Hepatocyte (in vitro differentiated cells): ENCODE data around the gene NPHP4. TPM values are rescaled to one million over a fixed set of nuclear protein-coding genes. Genes with fewer than 3 reads are reported as not detected.

Experiments used
- DNase-seq: peaks from one replicate; pipeline ENCODE4 v3.0.0-alpha.2; 2016; ENCODE audit warnings: low spot score
- H2AFZ ChIP-seq: fragments of 200-600 bp; sonication (generic); 2 replicates; pipeline ENCODE4 v1.6.0; 2016; ENCODE audit warnings: antibody characterized with exemption, mild to moderate bottlenecking
- H3K27ac ChIP-seq: fragments of 200-600 bp; sonication (generic); 2 replicates; pipeline ENCODE4 v1.5.1; 2016; ENCODE audit warnings: mild to moderate bottlenecking
- H3K27me3 ChIP-seq: fragments of 200-600 bp; sonication (generic); 2 replicates; pipeline ENCODE4 v1.6.1; 2016
- H3K36me3 ChIP-seq: fragments of 200-600 bp; sonication (generic); replicated peaks from 2 replicates; pipeline ENCODE4 v1.5.1; 2016; ENCODE audit warnings: low read depth; ENCODE audit not compliant: insufficient read depth
- H3K4me1 ChIP-seq: fragments of 200-600 bp; sonication (generic); 2 replicates; pipeline ENCODE4 v1.5.1; 2016; ENCODE audit warnings: mild to moderate bottlenecking, moderate library complexity; ENCODE audit not compliant: insufficient read depth
- H3K4me2 ChIP-seq: fragments of 200-600 bp; sonication (generic); 2 replicates; pipeline ENCODE4 v1.6.0; 2016
- H3K4me3 ChIP-seq: fragments of 200-600 bp; sonication (generic); 2 replicates; pipeline ENCODE4 v1.5.1; 2016; ENCODE audit warnings: mild to moderate bottlenecking
- H3K79me2 ChIP-seq: fragments of 200-600 bp; sonication (generic); 2 replicates; pipeline ENCODE4 v1.6.0; 2017; ENCODE audit warnings: mild to moderate bottlenecking
- H3K9me2 ChIP-seq: fragments of 200-600 bp; sonication (generic); replicated peaks from 2 replicates; pipeline ENCODE4 v1.6.0; 2017; ENCODE audit warnings: mild to moderate bottlenecking; ENCODE audit not compliant: insufficient read depth
- H3K9me3 ChIP-seq: fragments of 200-600 bp; sonication (generic); 2 replicates; pipeline ENCODE4 v1.5.1; 2016; ENCODE audit warnings: low read depth, mild to moderate bottlenecking
- H4K20me1 ChIP-seq: fragments of 200-600 bp; sonication (generic); 2 replicates; pipeline ENCODE4 v1.6.0; 2016; ENCODE audit warnings: mild to moderate bottlenecking; ENCODE audit not compliant: insufficient read depth, poor library complexity, severe bottlenecking
- EZH2 ChIP-seq: fragments of 200-600 bp; sonication (generic); IDR thresholded peaks from 2 replicates; pipeline ENCODE4 v1.6.1; 2016; ENCODE audit warnings: antibody characterized with exemption, mild to moderate bottlenecking, borderline replicate concordance
- EZH2phosphoT487 ChIP-seq: fragments of 200-600 bp; sonication (generic); IDR thresholded peaks from one replicate; pipeline ENCODE4 v1.6.1; 2018; ENCODE audit warnings: antibody characterized with exemption, mild to moderate bottlenecking, low read depth, moderate library complexity; ENCODE audit not compliant: unreplicated experiment, severe bottlenecking
- WGBS: methylation state at CpG from one replicate; pipeline ENCODE4 v1.1.6; 2016; ENCODE audit warnings: low lambda C conversion rate; ENCODE audit errors: missing lambda C conversion rate; 5-methylcytosine and 5-hydroxymethylcytosine counted together
- polyA plus RNA-seq: library from polyadenylated mRNA; unstranded; fragments of >200 nt; fragmentation: Nextera tagmentation; extraction: Ambion mirVana; gene quantifications from 2 replicates; pipeline ENCODE4 v1.2.1, GENCODE V29; 2016
- total RNA-seq: library from RNA; depleted of rRNA; stranded (reverse); fragments of >200 nt; gene quantifications from 2 replicates; pipeline ENCODE4 v1.2.3, GENCODE V29; 2014
- TF ChIP-seq, protein P1 (sequence below): fragments of 200-600 bp; sonication (generic); IDR thresholded peaks from 2 replicates; pipeline ENCODE4 v1.5.1; 2016; ENCODE audit warnings: antibody characterized with exemption, mild to moderate bottlenecking; ENCODE audit not compliant: poor library complexity

NPHP4 gene
- total and polyA plus RNA-seq, 2 experiments from 2014 or later, result 5.6 to 6.0 TPM

DNA sequence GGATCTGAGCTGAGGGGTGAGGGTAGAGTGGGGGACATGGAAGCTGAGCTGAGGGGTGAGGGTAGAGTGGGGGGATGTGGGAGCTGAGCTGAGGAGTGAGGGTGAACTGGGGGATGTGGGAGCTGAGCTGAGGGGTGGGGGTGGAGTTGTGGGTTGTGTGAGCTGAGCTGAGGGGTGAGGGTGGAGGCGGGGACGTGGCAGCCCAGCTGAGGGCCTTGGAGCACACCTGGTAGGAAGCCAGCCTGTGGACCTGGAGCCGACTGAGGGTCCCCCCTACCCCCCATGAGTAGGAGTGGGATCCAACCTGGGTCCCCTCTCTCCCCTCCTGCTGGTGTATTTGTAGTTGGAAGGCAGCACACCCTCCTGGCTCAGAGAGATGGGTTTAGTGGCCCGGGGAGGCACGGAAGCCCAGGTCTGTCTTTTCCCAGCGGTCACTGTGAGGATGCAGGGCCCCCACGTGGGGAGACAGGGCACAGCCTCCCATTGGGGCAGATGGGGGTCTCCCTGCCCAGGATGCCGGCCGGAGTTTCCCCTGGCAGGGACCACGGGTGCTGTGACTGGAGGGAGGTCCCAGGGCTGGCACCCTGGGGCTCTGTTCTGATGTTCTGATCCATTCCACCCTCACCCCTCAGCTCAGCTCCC lies 13.2 kb upstream of the NPHP4 start:
- Histone ChIP-seq H3K27me3 (no peaks in the 10 kb centered on the region), H3K36me3 (no peaks in the 10 kb centered on the region), H3K9me2 (no peaks in the 10 kb centered on the region), H3K4me1 (no peaks in the 10 kb centered on the region), H3K4me3 (no peak overlapping the region), H3K4me2 (no peak overlapping the region), H2AFZ (no peak overlapping the region), H4K20me1 (no peaks in the 10 kb centered on the region), H3K27ac (no peak overlapping the region), H3K79me2 (no peaks in the 10 kb centered on the region), H3K9me3 (no peaks in the 10 kb centered on the region)
- 82% methylated on average over 4 of the region's 10 CpGs for WGBS
- DNase-seq, result no peak
- TF ChIP-seq EZH2phosphoT487 (no peak), EZH2 (no peak)
- TF ChIP-seq, protein P1, sequence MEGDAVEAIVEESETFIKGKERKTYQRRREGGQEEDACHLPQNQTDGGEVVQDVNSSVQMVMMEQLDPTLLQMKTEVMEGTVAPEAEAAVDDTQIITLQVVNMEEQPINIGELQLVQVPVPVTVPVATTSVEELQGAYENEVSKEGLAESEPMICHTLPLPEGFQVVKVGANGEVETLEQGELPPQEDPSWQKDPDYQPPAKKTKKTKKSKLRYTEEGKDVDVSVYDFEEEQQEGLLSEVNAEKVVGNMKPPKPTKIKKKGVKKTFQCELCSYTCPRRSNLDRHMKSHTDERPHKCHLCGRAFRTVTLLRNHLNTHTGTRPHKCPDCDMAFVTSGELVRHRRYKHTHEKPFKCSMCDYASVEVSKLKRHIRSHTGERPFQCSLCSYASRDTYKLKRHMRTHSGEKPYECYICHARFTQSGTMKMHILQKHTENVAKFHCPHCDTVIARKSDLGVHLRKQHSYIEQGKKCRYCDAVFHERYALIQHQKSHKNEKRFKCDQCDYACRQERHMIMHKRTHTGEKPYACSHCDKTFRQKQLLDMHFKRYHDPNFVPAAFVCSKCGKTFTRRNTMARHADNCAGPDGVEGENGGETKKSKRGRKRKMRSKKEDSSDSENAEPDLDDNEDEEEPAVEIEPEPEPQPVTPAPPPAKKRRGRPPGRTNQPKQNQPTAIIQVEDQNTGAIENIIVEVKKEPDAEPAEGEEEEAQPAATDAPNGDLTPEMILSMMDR, result no peak

DNA sequence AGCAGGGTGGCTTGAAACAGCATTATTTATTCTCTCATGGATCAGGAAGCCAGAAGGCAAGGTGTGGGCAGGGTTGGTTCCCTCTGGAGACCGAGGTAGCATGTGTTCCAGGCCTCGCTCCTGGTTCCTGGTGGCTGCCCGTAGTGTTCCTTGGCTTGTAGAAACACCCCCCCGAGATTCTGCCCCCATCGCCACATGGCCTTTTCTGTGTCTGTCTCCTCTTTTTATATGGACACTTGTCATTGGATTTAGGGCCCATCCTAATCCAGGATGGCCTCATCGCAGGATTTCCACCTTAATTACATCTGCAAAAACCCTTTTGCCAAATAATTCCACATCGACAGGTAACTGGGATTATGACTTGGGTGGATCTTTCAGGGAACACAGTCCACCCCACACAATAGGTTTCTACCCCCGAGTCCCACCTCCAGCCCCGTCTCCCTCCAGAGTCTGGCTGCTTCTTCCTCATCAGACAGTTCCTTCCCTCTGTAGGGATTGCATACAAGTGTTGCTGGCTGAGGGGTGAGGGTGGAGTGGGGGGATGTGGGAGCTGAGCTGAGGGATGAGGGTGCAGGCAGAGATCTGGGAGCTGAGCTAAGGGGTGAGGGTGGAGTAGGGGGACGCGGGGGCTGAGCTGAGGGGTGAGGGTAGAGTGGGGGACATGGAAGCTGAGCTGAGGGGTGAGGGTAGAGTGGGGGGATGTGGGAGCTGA lies 12.3 kb upstream of the NPHP4 start:
- Histone ChIP-seq H3K9me2 (no peaks in the 10 kb centered on the region), H3K27ac (no peak overlapping the region), H3K9me3 (no peaks in the 10 kb centered on the region), H4K20me1 (no peaks in the 10 kb centered on the region), H3K4me1 (no peaks in the 10 kb centered on the region), H3K36me3 (no peaks in the 10 kb centered on the region), H3K79me2 (no peaks in the 10 kb centered on the region), H2AFZ (no peak overlapping the region), H3K4me2 (no peak overlapping the region), H3K27me3 (no peaks in the 10 kb centered on the region), H3K4me3 (no peak overlapping the region)
- no peak for TF ChIP-seq EZH2phosphoT487
- no peak for TF ChIP-seq EZH2
- TF ChIP-seq, protein P1, result no peak
- WGBS, result 89% methylated on average over 7 of the region's 11 CpGs
- DNase-seq, result no peak

DNA sequence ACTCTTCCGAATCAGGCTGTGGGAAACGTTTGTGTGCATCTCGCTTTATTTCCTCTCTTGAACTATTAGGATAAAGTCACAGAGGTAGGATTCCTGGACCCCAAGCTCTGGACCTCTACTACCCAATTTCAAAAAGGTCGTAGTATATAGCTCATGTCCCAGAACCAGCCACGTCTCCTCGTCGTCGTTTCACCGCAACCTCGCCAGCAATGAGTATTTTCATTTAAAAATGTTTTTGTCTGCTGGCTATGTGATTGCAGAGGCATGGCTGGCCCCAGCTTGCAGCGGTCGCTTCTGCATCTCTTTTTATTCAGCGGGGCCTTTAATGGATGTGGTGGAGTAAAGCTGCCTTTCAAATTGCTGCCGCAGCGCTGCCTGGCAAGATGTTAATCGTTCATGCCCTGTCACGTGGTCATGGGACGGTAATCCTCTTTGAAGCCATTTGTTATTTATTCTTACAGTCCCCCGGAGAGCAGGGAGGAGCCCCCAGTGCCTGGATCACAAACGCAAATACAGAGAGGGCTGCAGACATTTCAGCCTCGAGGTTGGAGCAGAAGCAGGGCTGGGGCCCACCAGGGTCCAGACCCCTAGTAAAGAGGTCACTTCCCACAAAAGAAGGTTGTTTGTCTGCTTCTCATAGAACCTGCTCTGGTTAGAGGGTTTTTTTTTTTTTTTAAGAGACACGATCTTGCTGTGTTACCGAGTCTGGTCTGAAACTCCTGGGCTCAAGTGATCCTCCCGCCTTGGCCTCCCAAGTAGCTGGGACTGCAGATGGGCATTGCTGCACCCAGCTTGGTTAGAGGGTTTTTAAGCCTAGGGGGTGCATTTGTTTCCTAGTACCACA lies 11.6 kb upstream of the NPHP4 start:
- Histone ChIP-seq H2AFZ (no peak overlapping the region), H3K9me2 (no peaks in the 10 kb centered on the region), H3K4me1 (no peaks in the 10 kb centered on the region), H4K20me1 (no peaks in the 10 kb centered on the region), H3K9me3 (no peaks in the 10 kb centered on the region), H3K4me2 (no peak overlapping the region), H3K27me3 (no peaks in the 10 kb centered on the region), H3K79me2 (no peaks in the 10 kb centered on the region), H3K36me3 (no peaks in the 10 kb centered on the region), H3K4me3 (no peak overlapping the region), H3K27ac (no peak overlapping the region)
- TF ChIP-seq EZH2phosphoT487, result no peak
- no peak for TF ChIP-seq EZH2
- TF ChIP-seq, protein P1, result no peak
- 42% methylated on average over 23 of the region's 24 CpGs for WGBS
- DNase-seq, result no peak
